Measurements from ENCODE around the gene ITGA2.

DNA sequence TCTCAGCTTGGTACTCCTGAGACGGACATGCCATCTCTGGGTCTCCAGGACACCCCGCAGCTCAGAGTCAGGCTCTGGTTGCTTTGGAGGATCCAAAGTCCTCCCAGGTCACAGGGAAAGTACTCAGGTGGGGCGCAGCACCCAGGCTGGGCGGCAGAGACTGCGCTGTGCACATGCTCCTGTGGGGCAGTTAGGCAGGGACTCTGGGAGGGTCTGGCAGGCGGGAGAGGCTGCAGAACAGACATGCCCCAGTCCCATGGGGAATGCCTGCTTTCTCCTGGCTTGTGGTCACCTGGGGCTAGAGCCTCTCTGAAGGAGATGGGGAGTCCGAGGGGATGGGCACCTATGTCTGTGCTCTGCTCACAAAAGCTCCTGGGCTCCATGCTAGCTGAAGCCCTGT is 45.3 kb upstream of the ITGA2 start:
- TF ChIP-seq CTCF (IDR thresholded peaks at IDR 0.05) (no peak), POLR2A (IDR thresholded peaks at IDR 0.05) (no peak)
